Measurements from ENCODE around the gene USP17L13. TPM values are rescaled to one million over a fixed set of nuclear protein-coding genes. Genes with fewer than 3 reads are reported as not detected.
"Not testable (repeated sequence)": the region's sequence is repeated elsewhere in the genome, so short reads cannot be mapped to it uniquely, and the experiment has no call there.

The USP17L13 gene
- total RNA-seq, 2 experiments from 2014 or later = not detected

DNA sequence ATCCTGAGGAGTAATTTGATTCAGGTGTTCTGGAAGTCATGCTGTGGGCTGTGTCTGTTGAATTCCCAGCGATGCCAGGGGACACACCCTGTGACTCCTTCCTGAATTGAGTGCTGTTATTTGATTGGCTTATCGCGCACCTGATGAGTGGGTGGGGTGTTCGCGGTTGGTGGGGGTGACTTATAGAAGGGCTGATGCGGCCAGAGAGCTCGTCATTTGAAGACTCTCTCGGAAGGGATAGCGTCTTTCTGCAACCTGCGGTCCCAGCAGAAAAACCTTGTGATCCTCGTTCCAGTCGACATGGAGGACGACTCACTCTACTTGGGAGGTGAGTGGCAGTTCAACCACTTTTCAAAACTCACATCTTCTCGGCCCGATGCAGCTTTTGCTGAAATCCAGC lies 42.6 kb downstream of the USP17L13 start, which contains the start of gene USP17L22:
Gene USP17L22, plus strand, starts transcription at position 301 of the 400 bp plus-strand sequence. Its CDS starts 0 bp downstream, at position 301.
- DNase-seq; H3K27ac Mint-ChIP-seq; POLR2A ChIA-PET; CTCF ChIA-PET; H3K27me3 Mint-ChIP-seq; H3K4me3 Mint-ChIP-seq; H3K4me1 Mint-ChIP-seq; H3K36me3 Mint-ChIP-seq (ENCODE audit: low read depth); H3K9me3 Mint-ChIP-seq: not testable (repeated sequence)

DNA sequence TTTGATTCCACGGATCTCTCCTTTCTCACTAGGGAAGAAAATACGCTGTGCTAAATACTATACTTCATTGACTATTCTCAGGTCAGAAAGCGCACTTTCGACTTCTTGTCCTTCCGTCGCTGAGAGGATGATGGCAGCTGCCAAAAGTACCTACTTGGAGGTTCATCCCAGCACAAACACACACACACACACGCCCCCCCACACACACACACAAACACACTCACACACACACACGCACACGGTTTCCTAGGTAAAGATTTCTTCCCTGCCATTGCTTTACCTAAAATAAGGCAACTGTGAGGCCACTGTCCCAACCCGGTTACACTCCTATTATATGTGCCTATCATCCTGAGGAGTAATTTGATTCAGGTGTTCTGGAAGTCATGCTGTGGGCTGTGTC lies 47.0 kb downstream of the USP17L13 start:
- POLR2A ChIA-PET; H3K4me1 Mint-ChIP-seq; H3K9me3 Mint-ChIP-seq; H3K36me3 Mint-ChIP-seq (ENCODE audit: low read depth); H3K27ac Mint-ChIP-seq; H3K27me3 Mint-ChIP-seq; H3K4me3 Mint-ChIP-seq; CTCF ChIA-PET: not testable (repeated sequence)
- peak; percentile 7 for DNase-seq

Other genes starting within 250 kb of the USP17L13 start
- gene FAM90A26, start 54.5 kb upstream of the USP17L13 start, total RNA-seq = not detected
- gene USP17L10, start 14.2 kb upstream of the USP17L13 start, total RNA-seq = not detected
- not detected for gene USP17L11, start 9.5 kb upstream of the USP17L13 start, total RNA-seq
- not detected for gene USP17L12, start 4.7 kb upstream of the USP17L13 start, total RNA-seq
- gene USP17L15, start 9.5 kb downstream of the USP17L13 start, total RNA-seq = not detected
- gene USP17L17, start 19.0 kb downstream of the USP17L13 start, total RNA-seq = not detected
- not detected for gene USP17L18, start 23.7 kb downstream of the USP17L13 start, total RNA-seq
- gene USP17L19, start 28.5 kb downstream of the USP17L13 start, total RNA-seq = not detected
- not detected for gene USP17L20, start 33.2 kb downstream of the USP17L13 start, total RNA-seq
- not detected for gene USP17L21, start 38.0 kb downstream of the USP17L13 start, total RNA-seq
- not detected for gene USP17L22, start 42.7 kb downstream of the USP17L13 start, total RNA-seq
- gene USP17L24, start 100.3 kb downstream of the USP17L13 start, total RNA-seq = not detected
- not detected for gene USP17L25, start 105.0 kb downstream of the USP17L13 start, total RNA-seq
- gene USP17L26, start 109.8 kb downstream of the USP17L13 start, total RNA-seq = not detected
- not detected for gene USP17L5, start 114.5 kb downstream of the USP17L13 start, total RNA-seq
- gene USP17L27, start 119.3 kb downstream of the USP17L13 start, total RNA-seq = not detected
- gene USP17L28, start 124.0 kb downstream of the USP17L13 start, total RNA-seq = not detected
- gene USP17L29, start 128.7 kb downstream of the USP17L13 start, total RNA-seq = not detected
- gene USP17L30, start 138.2 kb downstream of the USP17L13 start, total RNA-seq = not detected
- not detected for gene DEFB131A, start 219.5 kb downstream of the USP17L13 start, total RNA-seq

All from activated CD4-positive, alpha-beta T cell treated with anti-CD3 and anti-CD28 coated beads, Interleukin-2, amount 10 ng/mL, durations not matched to agents 7 days and 5 days (primary cell).